ENCODE results near the gene ETV6.

ETV6 gene

DNA sequence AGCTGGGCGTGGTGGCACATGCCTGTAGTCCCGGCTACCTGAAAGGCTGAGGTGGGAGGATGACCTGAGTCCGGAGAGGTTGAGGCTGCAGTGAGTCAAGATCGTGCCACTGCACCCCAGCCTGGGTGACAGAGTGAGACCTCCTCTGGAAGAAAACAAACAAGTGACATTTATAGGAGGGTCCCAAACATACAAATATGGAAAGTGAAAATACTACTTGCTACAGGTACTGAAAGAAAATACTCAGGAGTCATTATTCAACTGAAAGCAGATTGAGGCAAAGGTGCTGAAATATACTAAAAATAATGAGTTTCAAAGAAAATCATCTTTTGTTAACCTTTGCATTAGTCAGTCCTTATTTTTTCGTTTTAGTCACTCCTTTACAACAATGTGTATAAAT, 53.5 kb downstream of the ETV6 start:
- Histone ChIP-seq H2AFZ (ENCODE audit: low read depth) (no peak overlapping the region), H4K20me1 (ENCODE audit: insufficient read depth) (no peaks in the 10 kb centered on the region), H3K4me2 (no peak overlapping the region), H3K79me2 (ENCODE audit: insufficient read depth, low read depth) (no peaks in the 10 kb centered on the region), H3K27ac (no peak overlapping the region), H3K27me3 (ENCODE audit: insufficient read depth, low read depth) (no peaks in the 10 kb centered on the region), H3K36me3 (ENCODE audit: insufficient read depth) (no peaks in the 10 kb centered on the region), H3K4me1 (ENCODE audit: low read depth, poor library complexity, severe bottlenecking) (peaks cover 5% of the 10 kb centered on the region), H3K4me3 (IDR thresholded peaks at IDR 0.05; ENCODE audit: insufficient read depth, low read depth, low read length) (no peak overlapping the region), H3K9ac (no peak overlapping the region)
- no peak for TF ChIP-seq CTCF (conservative IDR thresholded peaks at IDR 0.05; ENCODE audit: low read depth, low read length)

DNA sequence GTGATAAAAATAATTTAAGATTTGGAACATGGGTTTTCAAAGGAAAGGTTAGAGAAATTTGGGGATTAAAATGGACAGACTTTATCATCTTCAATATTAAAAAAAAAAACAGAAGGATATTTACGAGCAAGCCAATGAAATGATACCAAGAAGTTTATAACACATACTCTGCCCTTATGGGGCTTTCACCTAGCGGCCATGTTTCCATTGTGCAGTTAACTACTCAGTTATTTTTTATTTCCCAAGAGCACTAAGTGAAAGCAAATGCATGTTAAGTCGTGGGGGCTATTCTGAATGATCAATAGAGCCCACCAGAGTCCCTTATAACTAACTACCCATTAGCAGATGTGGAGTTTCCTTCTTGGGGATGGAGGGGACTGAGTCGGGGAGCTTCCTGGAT, 53.9 kb downstream of the ETV6 start:
- Histone ChIP-seq H3K27me3 (ENCODE audit: insufficient read depth, low read depth) (no peaks in the 10 kb centered on the region), H3K79me2 (ENCODE audit: insufficient read depth, low read depth) (no peaks in the 10 kb centered on the region)

DNA sequence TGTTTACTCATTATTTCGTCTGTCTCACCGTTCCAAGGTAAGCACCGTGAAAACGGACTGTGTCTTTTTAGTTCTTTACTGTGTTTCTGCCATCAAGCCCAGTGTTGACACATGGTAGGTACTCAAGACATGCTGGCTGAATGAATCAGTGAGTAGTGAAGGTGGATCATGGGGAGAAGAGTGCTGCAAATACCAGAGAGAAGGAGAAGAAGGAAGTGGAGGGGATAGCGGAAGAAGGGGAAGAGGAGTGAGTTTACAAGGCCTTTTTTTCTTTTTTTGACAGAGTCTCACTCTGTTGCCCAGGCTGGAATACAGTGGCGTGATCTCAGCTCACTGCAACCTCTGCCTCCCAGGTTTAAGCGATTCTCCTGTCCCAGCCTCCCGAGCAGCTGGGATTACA, 54.6 kb downstream of the ETV6 start:
- TF ChIP-seq CTCF (conservative IDR thresholded peaks at IDR 0.05; ENCODE audit: low read depth, low read length): no peak
- Histone ChIP-seq H3K4me3 (IDR thresholded peaks at IDR 0.05; ENCODE audit: insufficient read depth, low read depth, low read length) (no peak overlapping the region), H3K9ac (no peak overlapping the region), H2AFZ (ENCODE audit: low read depth) (no peak overlapping the region), H3K79me2 (ENCODE audit: insufficient read depth, low read depth) (no peaks in the 10 kb centered on the region), H3K36me3 (ENCODE audit: insufficient read depth) (no peaks in the 10 kb centered on the region), H3K27ac (no peak overlapping the region), H3K27me3 (ENCODE audit: insufficient read depth, low read depth) (no peaks in the 10 kb centered on the region), H4K20me1 (ENCODE audit: insufficient read depth) (no peaks in the 10 kb centered on the region), H3K4me1 (ENCODE audit: low read depth, poor library complexity, severe bottlenecking) (peaks cover 5% of the 10 kb centered on the region), H3K4me2 (no peak overlapping the region)

More for the DNA sequence above, 53.9 kb downstream of the ETV6 start:
- no peak for TF ChIP-seq CTCF (conservative IDR thresholded peaks at IDR 0.05; ENCODE audit: low read depth, low read length)
- H3K4me1 ChIP-seq (ENCODE audit: low read depth, poor library complexity, severe bottlenecking): peaks cover 5% of the 10 kb centered on the region
- no peak overlapping the region for H3K9ac ChIP-seq
- no peaks in the 10 kb centered on the region for H4K20me1 ChIP-seq (ENCODE audit: insufficient read depth)
- no peak overlapping the region for H3K4me3 ChIP-seq (IDR thresholded peaks at IDR 0.05; ENCODE audit: insufficient read depth, low read depth, low read length)
- H3K27ac ChIP-seq: no peak overlapping the region
- H2AFZ ChIP-seq (ENCODE audit: low read depth): no peak overlapping the region
- no peak overlapping the region for H3K4me2 ChIP-seq
- H3K36me3 ChIP-seq (ENCODE audit: insufficient read depth): no peaks in the 10 kb centered on the region

DNA sequence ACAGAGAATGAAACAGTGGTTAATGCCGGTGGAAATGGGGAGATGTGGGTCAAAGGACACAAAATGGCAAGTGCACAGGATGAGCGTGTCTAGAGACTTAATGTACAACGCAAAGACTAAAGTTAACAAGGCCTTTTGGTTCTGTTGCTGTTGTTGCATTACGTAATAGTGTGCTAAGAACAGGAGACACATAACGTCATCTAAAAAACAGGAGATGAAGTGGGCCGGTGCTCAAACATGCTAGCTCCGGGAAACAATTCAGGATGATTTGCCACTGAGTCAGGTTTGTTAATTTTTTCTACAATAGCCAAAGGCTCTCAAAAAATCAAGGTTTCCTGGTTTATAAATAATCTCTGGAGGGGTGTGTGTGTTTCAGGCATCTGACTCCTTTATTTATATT, 55.5 kb downstream of the ETV6 start:
- no peaks in the 10 kb centered on the region for H4K20me1 ChIP-seq (ENCODE audit: insufficient read depth)
- H3K27me3 ChIP-seq (ENCODE audit: insufficient read depth, low read depth): no peaks in the 10 kb centered on the region
- no peak for TF ChIP-seq CTCF (conservative IDR thresholded peaks at IDR 0.05; ENCODE audit: low read depth, low read length)
- H3K36me3 ChIP-seq (ENCODE audit: insufficient read depth): no peaks in the 10 kb centered on the region
- no peak overlapping the region for H3K9ac ChIP-seq
- no peak overlapping the region for H3K4me3 ChIP-seq (IDR thresholded peaks at IDR 0.05; ENCODE audit: insufficient read depth, low read depth, low read length)
- peaks cover 5% of the 10 kb centered on the region for H3K4me1 ChIP-seq (ENCODE audit: low read depth, poor library complexity, severe bottlenecking)
- H3K27ac ChIP-seq: no peak overlapping the region
- no peak overlapping the region for H3K4me2 ChIP-seq
- no peak overlapping the region for H2AFZ ChIP-seq (ENCODE audit: low read depth)
- no peaks in the 10 kb centered on the region for H3K79me2 ChIP-seq (ENCODE audit: insufficient read depth, low read depth)

Measured in KMS-11 (cell line).